ENCODE measurements around the gene TRPC5OS. TPM values are rescaled to one million over a fixed set of nuclear protein-coding genes. Genes with fewer than 3 reads are reported as not detected.

The TRPC5OS gene
- total RNA-seq, result not detected

GRCh38 chrX:111875881-111876280 lies at the start of gene TRPC5OS:
TSS of gene TRPC5OS (plus strand) at chrX:111876181. CDS start at chrX:111901850, 25,669 bp downstream.
- 60 to 86% methylated on average over 1 of the region's 1 CpG for WGBS, 2 donors (ENCODE audit: low coverage in 1 of 2)
- no peaks in the 10 kb centered on the region for H3K27me3 ChIP-seq

GRCh38 chrX:111829345-111829744 lies 46.6 kb upstream of the TRPC5OS start:
- H3K27me3 ChIP-seq, result no peaks in the 10 kb centered on the region
- no peak for ATAC-seq
- H3K27ac ChIP-seq, result no peak overlapping the region
- no peaks in the 10 kb centered on the region for H3K9me3 ChIP-seq
- WGBS, 2 donors (ENCODE audit: low coverage in 1 of 2), result 100% methylated on average over 1 of the region's 2 CpGs; no CpG with 5 or more reads in 1 of the 2 donors
- TF ChIP-seq POLR2A (IDR thresholded peaks at IDR 0.05) (no peak), POLR2AphosphoS5 (IDR thresholded peaks at IDR 0.05) (no peak), CTCF (IDR thresholded peaks at IDR 0.05) (no peak), EP300 (IDR thresholded peaks at IDR 0.05) (no peak)
- no peaks in the 10 kb centered on the region for H3K4me1 ChIP-seq
- H3K36me3 ChIP-seq, result no peaks in the 10 kb centered on the region
- H3K4me3 ChIP-seq, result no peak overlapping the region

More at GRCh38 chrX:111875881-111876280, at the start of gene TRPC5OS:
- H3K36me3 ChIP-seq, result no peaks in the 10 kb centered on the region
- H3K4me1 ChIP-seq, result no peaks in the 10 kb centered on the region
- H3K27ac ChIP-seq, result no peak within 1 kb of the TSS
- no peak for ATAC-seq
- no peaks in the 10 kb centered on the region for H3K9me3 ChIP-seq
- H3K4me3 ChIP-seq, result no peak within 1 kb of the TSS
- TF ChIP-seq POLR2AphosphoS5 (IDR thresholded peaks at IDR 0.05) (no peak), POLR2A (IDR thresholded peaks at IDR 0.05) (no peak), CTCF (IDR thresholded peaks at IDR 0.05) (no peak), EP300 (IDR thresholded peaks at IDR 0.05) (no peak)

- Histone ChIP-seq H3K36me3 (no peaks in the 10 kb centered on the region), H3K27me3 (no peaks in the 10 kb centered on the region), H3K4me3 (no peak overlapping the region), H3K4me1 (no peaks in the 10 kb centered on the region), H3K9me3 (no peaks in the 10 kb centered on the region), H3K27ac (no peak overlapping the region)
- 79 to 87% methylated on average over 2 of the region's 2 CpGs for WGBS, 2 donors (ENCODE audit: low coverage in 1 of 2)
- no peak for TF ChIP-seq POLR2AphosphoS5 (IDR thresholded peaks at IDR 0.05)
- TF ChIP-seq POLR2A (IDR thresholded peaks at IDR 0.05), result no peak
- no peak for TF ChIP-seq CTCF (IDR thresholded peaks at IDR 0.05)
- TF ChIP-seq EP300 (IDR thresholded peaks at IDR 0.05), result no peak
- no peak for ATAC-seq
Observed at GRCh38 chrX:111830571-111830970, 45.4 kb upstream of the TRPC5OS start.

- Histone ChIP-seq H3K9me3 (no peaks in the 10 kb centered on the region), H3K36me3 (no peaks in the 10 kb centered on the region), H3K4me3 (no peak overlapping the region), H3K27me3 (no peaks in the 10 kb centered on the region), H3K4me1 (no peaks in the 10 kb centered on the region), H3K27ac (no peak overlapping the region)
- TF ChIP-seq EP300 (IDR thresholded peaks at IDR 0.05) (no peak), POLR2AphosphoS5 (IDR thresholded peaks at IDR 0.05) (no peak), POLR2A (IDR thresholded peaks at IDR 0.05) (no peak), CTCF (IDR thresholded peaks at IDR 0.05) (no peak)
- 40% methylated on average over 1 of the region's 1 CpG; no CpG with 5 or more reads in 1 of the 2 donors for WGBS, 2 donors (ENCODE audit: low coverage in 1 of 2)
- ATAC-seq, result no peak
Observed at GRCh38 chrX:111831343-111831742, 44.6 kb upstream of the TRPC5OS start.

GRCh38 chrX:111837197-111837596 lies 38.8 kb upstream of the TRPC5OS start:
- no peak overlapping the region for H3K4me3 ChIP-seq
- no peak overlapping the region for H3K27ac ChIP-seq
- no peaks in the 10 kb centered on the region for H3K9me3 ChIP-seq
- H3K4me1 ChIP-seq, result no peaks in the 10 kb centered on the region
- TF ChIP-seq POLR2AphosphoS5 (IDR thresholded peaks at IDR 0.05) (no peak), POLR2A (IDR thresholded peaks at IDR 0.05) (no peak), CTCF (IDR thresholded peaks at IDR 0.05) (no peak)
- 83% methylated on average over 1 of the region's 1 CpG; no CpG with 5 or more reads in 1 of the 2 donors for WGBS, 2 donors (ENCODE audit: low coverage in 1 of 2)
- no peaks in the 10 kb centered on the region for H3K27me3 ChIP-seq
- H3K36me3 ChIP-seq, result no peaks in the 10 kb centered on the region
- ATAC-seq, result no peak
